SK-N-SH (cell line): ENCODE results near the gene TMEM107.

Source experiments
- CTCF ChIP-seq: fragments of 200-600 bp; sonication (generic); IDR thresholded peaks from 2 replicates; pipeline ENCODE4 v1.6.1; 2017; ENCODE audit warnings: antibody characterized with exemption, mild to moderate bottlenecking, moderate library complexity
- EP300 ChIP-seq, 2 experiments: IDR thresholded peaks; 2 replicates each; pipeline versions ENCODE4 v1.4.0 to v1.6.1; 2012; ENCODE audit warnings: borderline replicate concordance in 1 of 2, low read depth in 1 of 2, low read length in 1 of 2
- FOXJ3 ChIP-seq: sonication (generic); formaldehyde crosslinking; IDR thresholded peaks from 2 replicates; pipeline ENCODE4 v1.5.1; 2020; ENCODE audit warnings: mild to moderate bottlenecking, missing genetic modification reagents
- JUND ChIP-seq: IDR thresholded peaks from 2 replicates; pipeline ENCODE4 v1.4.0; 2012
- NRF1 ChIP-seq: IDR thresholded peaks from 2 replicates; pipeline ENCODE4 v1.6.1; 2012; ENCODE audit warnings: low read depth, mild to moderate bottlenecking, low read length
- POLR2AphosphoS5 ChIP-seq: IDR thresholded peaks from 2 replicates; pipeline ENCODE4 v1.6.1; 2012; ENCODE audit warnings: low read depth, low read length
- RAD21 ChIP-seq: IDR thresholded peaks from 2 replicates; pipeline ENCODE4 v1.6.1; 2012; ENCODE audit warnings: mild to moderate bottlenecking, low read length
- RCOR1 ChIP-seq: fragments of 150-350 bp; IDR thresholded peaks from 2 replicates; pipeline ENCODE4 v1.6.1; 2017; ENCODE audit warnings: antibody characterized with exemption, low read length
- SIN3A ChIP-seq: IDR thresholded peaks from 2 replicates; pipeline ENCODE4 v1.6.1; 2012; ENCODE audit warnings: low read depth, mild to moderate bottlenecking, low read length, moderate library complexity, borderline replicate concordance
- SMC3 ChIP-seq: IDR thresholded peaks from 2 replicates; pipeline ENCODE4 v1.6.1; 2012; ENCODE audit warnings: low read depth, low read length, improper control_type of control experiment
- TEAD4 ChIP-seq: IDR thresholded peaks from 2 replicates; pipeline ENCODE4 v1.4.0; 2012; ENCODE audit warnings: mild to moderate bottlenecking, borderline replicate concordance; ENCODE audit not compliant: insufficient read depth
- TF ChIP-seq, protein P1 (sequence below): IDR thresholded peaks from 2 replicates; pipeline ENCODE4 v1.6.1; 2012; ENCODE audit warnings: mild to moderate bottlenecking, low read depth, low read length, moderate library complexity
- TF ChIP-seq, protein P2 (sequence below): IDR thresholded peaks from 2 replicates; pipeline ENCODE4 v1.4.0; 2012; ENCODE audit warnings: low read depth

GRCh38 chr17:8137645-8138373, 38.4 kb downstream of the TMEM107 start:
- TF ChIP-seq CTCF (no peak), EP300 (IDR thresholded peaks at IDR 0.05; ENCODE audit: borderline replicate concordance in 1 of 2, low read depth in 1 of 2, low read length in 1 of 2) (no peak), FOXJ3 (CRISPR knock-in tag) (no peak), RAD21 (no peak), POLR2AphosphoS5 (no peak), NRF1 (no peak), RCOR1 (no peak), SMC3 (no peak), SIN3A (no peak), JUND (no peak), TEAD4 (no peak)
- TF ChIP-seq, protein P1, sequence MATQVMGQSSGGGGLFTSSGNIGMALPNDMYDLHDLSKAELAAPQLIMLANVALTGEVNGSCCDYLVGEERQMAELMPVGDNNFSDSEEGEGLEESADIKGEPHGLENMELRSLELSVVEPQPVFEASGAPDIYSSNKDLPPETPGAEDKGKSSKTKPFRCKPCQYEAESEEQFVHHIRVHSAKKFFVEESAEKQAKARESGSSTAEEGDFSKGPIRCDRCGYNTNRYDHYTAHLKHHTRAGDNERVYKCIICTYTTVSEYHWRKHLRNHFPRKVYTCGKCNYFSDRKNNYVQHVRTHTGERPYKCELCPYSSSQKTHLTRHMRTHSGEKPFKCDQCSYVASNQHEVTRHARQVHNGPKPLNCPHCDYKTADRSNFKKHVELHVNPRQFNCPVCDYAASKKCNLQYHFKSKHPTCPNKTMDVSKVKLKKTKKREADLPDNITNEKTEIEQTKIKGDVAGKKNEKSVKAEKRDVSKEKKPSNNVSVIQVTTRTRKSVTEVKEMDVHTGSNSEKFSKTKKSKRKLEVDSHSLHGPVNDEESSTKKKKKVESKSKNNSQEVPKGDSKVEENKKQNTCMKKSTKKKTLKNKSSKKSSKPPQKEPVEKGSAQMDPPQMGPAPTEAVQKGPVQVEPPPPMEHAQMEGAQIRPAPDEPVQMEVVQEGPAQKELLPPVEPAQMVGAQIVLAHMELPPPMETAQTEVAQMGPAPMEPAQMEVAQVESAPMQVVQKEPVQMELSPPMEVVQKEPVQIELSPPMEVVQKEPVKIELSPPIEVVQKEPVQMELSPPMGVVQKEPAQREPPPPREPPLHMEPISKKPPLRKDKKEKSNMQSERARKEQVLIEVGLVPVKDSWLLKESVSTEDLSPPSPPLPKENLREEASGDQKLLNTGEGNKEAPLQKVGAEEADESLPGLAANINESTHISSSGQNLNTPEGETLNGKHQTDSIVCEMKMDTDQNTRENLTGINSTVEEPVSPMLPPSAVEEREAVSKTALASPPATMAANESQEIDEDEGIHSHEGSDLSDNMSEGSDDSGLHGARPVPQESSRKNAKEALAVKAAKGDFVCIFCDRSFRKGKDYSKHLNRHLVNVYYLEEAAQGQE: no peak
- TF ChIP-seq, protein P2, sequence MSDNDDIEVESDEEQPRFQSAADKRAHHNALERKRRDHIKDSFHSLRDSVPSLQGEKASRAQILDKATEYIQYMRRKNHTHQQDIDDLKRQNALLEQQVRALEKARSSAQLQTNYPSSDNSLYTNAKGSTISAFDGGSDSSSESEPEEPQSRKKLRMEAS: no peak
